Hindlimb muscle (tissue), 1 donor: ENCODE measurements around the gene SNRPB. TPM values are rescaled to one million over a fixed set of nuclear protein-coding genes. Genes with fewer than 3 reads are reported as not detected.

Source experiments
- DNase-seq: peaks from one replicate; pipeline ENCODE4 v3.0.0-alpha.2; 2013
- polyA plus RNA-seq: library from polyadenylated mRNA; unstranded; fragments of 120-200 nt; gene quantifications from one replicate; pipeline ENCODE4 v1.2.1, GENCODE V29; 2013; ENCODE audit not compliant: insufficient read length

The SNRPB gene
- polyA plus RNA-seq, 1 donor: 94.4 TPM

DNA sequence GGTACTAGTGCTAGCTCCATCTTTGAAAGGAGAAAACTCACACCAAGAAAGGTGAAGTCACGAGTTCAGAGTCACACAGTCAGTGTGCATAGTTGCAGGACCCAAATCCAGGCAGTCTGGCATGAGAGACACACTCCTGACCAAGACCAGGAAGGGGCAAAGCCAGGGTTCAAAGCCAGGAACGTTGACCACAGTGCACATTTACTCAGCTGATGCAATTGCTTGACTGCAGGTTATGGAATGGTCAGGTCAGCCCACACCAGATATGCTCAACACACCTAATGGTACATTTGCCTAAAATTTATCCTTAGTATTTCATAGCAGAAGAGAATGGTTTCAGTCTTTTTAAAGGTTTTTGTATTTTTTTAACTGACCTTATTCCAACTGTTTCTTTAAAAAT, 52.2 kb downstream of the SNRPB start:
- no peak for DNase-seq

DNA sequence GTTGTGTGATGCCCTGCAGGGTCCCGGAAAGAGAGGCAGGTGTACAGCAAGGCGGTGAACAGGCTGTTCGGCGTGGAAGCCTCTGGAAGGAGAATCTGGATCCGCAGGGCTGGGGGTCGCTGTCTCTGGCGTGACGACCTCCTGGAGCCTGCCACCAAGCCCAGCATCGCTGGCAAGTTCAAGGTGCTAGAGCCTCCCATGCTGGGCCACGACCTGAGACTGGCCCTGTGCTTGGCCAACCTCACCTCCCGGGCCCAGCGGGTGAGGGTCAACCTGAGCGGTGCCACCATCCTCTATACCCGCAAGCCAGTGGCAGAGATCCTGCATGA, 53.4 kb downstream of the SNRPB start:
- DNase-seq: no peak

DNA sequence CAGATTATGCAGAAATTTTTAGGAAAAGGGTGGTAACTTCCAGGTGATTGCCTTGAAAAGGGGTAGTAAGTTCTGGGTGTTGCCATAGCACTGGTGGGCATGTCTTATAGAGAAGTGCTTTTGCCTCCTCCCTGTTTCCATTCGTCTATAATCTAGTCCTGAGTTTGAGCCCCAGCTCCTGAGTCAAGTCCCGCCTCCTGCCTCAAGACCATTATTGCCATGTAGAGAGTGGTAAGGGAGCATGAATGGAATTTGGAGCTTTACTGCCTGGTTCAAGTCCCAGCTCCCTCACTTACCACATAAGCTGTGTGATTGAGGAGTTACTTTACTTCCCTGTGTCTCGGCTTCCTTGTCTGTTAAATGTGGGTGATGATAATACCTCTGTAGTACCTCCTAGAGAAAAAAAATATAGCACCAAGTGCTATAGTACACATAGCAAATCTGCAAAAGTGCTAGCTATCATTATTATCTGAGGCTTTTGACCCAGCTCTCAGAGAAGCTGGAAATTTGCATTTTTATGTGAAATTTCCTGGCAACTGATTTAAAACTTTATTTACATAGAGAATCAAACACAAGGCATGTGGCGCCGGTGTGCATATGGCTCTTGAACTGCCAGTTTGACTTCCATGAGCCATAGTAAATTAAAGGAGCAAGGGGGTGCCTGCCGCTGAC, 53.9 kb downstream of the SNRPB start:
- DNase-seq: no peak

Other genes with a start within 250 kb of the SNRPB start
- 0.61 TPM for gene TGM3, start 174.8 kb downstream of the SNRPB start, polyA plus RNA-seq
- gene TGM6, start 89.9 kb downstream of the SNRPB start, polyA plus RNA-seq: not detected
- gene ZNF343, start 38.1 kb upstream of the SNRPB start, polyA plus RNA-seq: 8.4 TPM
- 0.13 TPM for gene TMC2, start 65.8 kb upstream of the SNRPB start, polyA plus RNA-seq
- 161 TPM for gene NOP56, start 181.8 kb upstream of the SNRPB start, polyA plus RNA-seq
- gene IDH3B, start 193.4 kb upstream of the SNRPB start, polyA plus RNA-seq: 105 TPM
- 6.9 TPM for gene EBF4, start 222.0 kb upstream of the SNRPB start, polyA plus RNA-seq